ENCODE results near the gene SLC18A3.

Gene SLC18A3

DNA sequence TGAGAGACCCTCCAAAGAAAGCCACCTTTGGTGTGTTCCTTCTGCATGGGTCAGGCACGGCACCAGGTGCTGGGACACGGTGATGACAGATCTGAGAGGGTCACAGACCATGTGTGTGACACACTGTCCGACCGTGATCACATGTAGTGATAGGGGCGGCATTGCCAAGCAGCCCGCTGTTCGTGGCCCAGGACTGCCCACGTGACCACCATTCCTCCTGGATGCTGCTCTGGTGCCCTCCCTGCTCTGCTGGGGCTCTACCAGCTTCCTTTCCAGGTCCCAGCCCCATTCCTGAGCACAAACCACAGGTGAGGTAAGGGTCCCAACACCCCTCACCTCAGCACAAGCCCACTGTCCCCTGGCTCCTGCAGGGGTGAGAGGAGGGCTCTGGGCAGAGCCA is 10.1 kb upstream of the SLC18A3 start:
- Histone ChIP-seq H3K36me3 (ENCODE audit: control insufficient read depth, low read length) (no peaks in the 10 kb centered on the region), H3K27ac (ENCODE audit: low read depth, low read length) (no peak overlapping the region), H3K27me3 (ENCODE audit: control insufficient read depth, low read length) (peaks cover 4% of the 10 kb centered on the region; the same call in 1 of the 2 replicates), H3F3A (ENCODE audit: control insufficient read depth, insufficient read depth) (no peaks in the 10 kb centered on the region), H3K9me2 (replicated peaks; ENCODE audit: control insufficient read depth, low read length) (no peaks in the 10 kb centered on the region), H3K9me3 (ENCODE audit: control insufficient read depth, insufficient read depth, low read length) (no peaks in the 10 kb centered on the region), H3K79me2 (ENCODE audit: control insufficient read depth, low read length) (no peaks in the 10 kb centered on the region), H4K20me1 (ENCODE audit: control insufficient read depth, insufficient read depth, low read depth, low read length) (no peaks in the 10 kb centered on the region), H3K4me3 (ENCODE audit: low read length) (no peak overlapping the region), H3K4me2 (ENCODE audit: low read length) (no peak overlapping the region), H3K4me1 (ENCODE audit: control insufficient read depth, low read length) (no peaks in the 10 kb centered on the region)
- TF ChIP-seq EZH2phosphoT487 (IDR thresholded peaks at IDR 0.05; ENCODE audit: borderline replicate concordance, low read length): no peak
- TF ChIP-seq, protein P1, sequence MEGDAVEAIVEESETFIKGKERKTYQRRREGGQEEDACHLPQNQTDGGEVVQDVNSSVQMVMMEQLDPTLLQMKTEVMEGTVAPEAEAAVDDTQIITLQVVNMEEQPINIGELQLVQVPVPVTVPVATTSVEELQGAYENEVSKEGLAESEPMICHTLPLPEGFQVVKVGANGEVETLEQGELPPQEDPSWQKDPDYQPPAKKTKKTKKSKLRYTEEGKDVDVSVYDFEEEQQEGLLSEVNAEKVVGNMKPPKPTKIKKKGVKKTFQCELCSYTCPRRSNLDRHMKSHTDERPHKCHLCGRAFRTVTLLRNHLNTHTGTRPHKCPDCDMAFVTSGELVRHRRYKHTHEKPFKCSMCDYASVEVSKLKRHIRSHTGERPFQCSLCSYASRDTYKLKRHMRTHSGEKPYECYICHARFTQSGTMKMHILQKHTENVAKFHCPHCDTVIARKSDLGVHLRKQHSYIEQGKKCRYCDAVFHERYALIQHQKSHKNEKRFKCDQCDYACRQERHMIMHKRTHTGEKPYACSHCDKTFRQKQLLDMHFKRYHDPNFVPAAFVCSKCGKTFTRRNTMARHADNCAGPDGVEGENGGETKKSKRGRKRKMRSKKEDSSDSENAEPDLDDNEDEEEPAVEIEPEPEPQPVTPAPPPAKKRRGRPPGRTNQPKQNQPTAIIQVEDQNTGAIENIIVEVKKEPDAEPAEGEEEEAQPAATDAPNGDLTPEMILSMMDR (IDR thresholded peaks at IDR 0.05; ENCODE audit: low read depth, low read length, poor library complexity, severe bottlenecking): no peak

DNA sequence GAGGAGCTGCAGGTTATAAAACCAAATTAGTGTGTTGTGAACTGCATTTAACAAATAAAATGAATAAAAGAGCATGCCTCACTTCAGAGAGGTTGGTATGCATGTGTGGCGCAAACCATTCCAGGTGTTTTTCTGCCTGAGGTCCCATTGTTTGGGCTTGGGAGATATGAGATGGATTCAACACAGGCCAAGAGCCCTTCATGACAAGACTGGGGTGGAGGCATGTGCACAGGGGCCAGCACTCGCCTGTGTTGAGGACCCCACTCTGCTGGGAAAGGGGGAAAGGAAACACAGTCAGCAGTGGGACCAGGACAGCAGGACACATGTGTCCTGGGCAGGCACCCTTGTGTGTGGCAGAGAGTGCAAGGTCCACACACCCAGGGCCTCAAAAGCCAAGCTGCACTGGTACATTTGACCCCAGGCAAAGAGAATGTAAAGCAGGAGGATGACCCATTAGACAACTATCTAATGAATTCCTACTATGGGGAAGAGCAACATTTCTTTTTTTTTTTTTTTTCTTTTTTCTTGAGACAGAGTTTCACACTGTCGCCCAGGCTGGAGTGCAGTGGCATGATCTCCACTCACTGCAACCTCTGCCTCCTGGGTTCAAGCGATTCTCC is 9.2 kb upstream of the SLC18A3 start:
- H3K4me2 ChIP-seq (ENCODE audit: low read length): no peak overlapping the region
- TF ChIP-seq EZH2phosphoT487 (IDR thresholded peaks at IDR 0.05; ENCODE audit: borderline replicate concordance, low read length): no peak
- TF ChIP-seq, protein P1 (IDR thresholded peaks at IDR 0.05; ENCODE audit: low read depth, low read length, poor library complexity, severe bottlenecking): no peak
- H3K27me3 ChIP-seq (ENCODE audit: control insufficient read depth, low read length): peaks cover 4% of the 10 kb centered on the region; the same call in 1 of the 2 replicates

DNA sequence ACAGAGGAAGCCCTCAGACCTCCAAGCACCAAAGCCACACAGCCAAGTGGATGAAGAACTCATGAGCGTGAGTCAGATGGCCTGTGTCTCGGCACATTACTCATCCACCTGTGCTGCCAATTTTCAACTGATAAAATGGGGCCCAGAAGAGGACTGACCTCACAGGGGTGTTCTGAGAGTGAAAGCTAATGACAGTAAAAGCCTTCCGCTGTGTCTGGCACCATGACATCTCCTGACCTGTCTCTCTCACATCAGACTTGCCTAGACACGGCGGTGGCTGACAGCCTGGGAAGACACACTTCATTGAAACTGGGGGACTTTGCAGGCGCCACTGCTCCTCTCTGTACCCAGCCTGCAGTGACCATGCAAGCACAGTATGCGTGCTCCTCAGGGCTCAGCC is 8.3 kb upstream of the SLC18A3 start:
- Histone ChIP-seq H3K27ac (ENCODE audit: low read depth, low read length) (no peak overlapping the region), H3K79me2 (ENCODE audit: control insufficient read depth, low read length) (no peaks in the 10 kb centered on the region), H3K27me3 (ENCODE audit: control insufficient read depth, low read length) (peaks cover 4% of the 10 kb centered on the region; the same call in 1 of the 2 replicates), H4K20me1 (ENCODE audit: control insufficient read depth, insufficient read depth, low read depth, low read length) (no peaks in the 10 kb centered on the region), H3K36me3 (ENCODE audit: control insufficient read depth, low read length) (no peaks in the 10 kb centered on the region), H3F3A (ENCODE audit: control insufficient read depth, insufficient read depth) (no peaks in the 10 kb centered on the region), H3K4me2 (ENCODE audit: low read length) (no peak overlapping the region), H3K4me1 (ENCODE audit: control insufficient read depth, low read length) (no peaks in the 10 kb centered on the region), H3K9me3 (ENCODE audit: control insufficient read depth, insufficient read depth, low read length) (no peaks in the 10 kb centered on the region), H3K4me3 (ENCODE audit: low read length) (no peak overlapping the region), H3K9me2 (replicated peaks; ENCODE audit: control insufficient read depth, low read length) (no peaks in the 10 kb centered on the region)
- TF ChIP-seq EZH2phosphoT487 (IDR thresholded peaks at IDR 0.05; ENCODE audit: borderline replicate concordance, low read length): no peak
- TF ChIP-seq, protein P1 (IDR thresholded peaks at IDR 0.05; ENCODE audit: low read depth, low read length, poor library complexity, severe bottlenecking): no peak

More for the DNA sequence above, 9.2 kb upstream of the SLC18A3 start:
- Histone ChIP-seq H3K27ac (ENCODE audit: low read depth, low read length) (no peak overlapping the region), H3K4me3 (ENCODE audit: low read length) (no peak overlapping the region), H3K79me2 (ENCODE audit: control insufficient read depth, low read length) (no peaks in the 10 kb centered on the region), H3K9me2 (replicated peaks; ENCODE audit: control insufficient read depth, low read length) (no peaks in the 10 kb centered on the region), H3K36me3 (ENCODE audit: control insufficient read depth, low read length) (no peaks in the 10 kb centered on the region), H4K20me1 (ENCODE audit: control insufficient read depth, insufficient read depth, low read depth, low read length) (no peaks in the 10 kb centered on the region), H3K4me1 (ENCODE audit: control insufficient read depth, low read length) (no peaks in the 10 kb centered on the region), H3F3A (ENCODE audit: control insufficient read depth, insufficient read depth) (no peaks in the 10 kb centered on the region), H3K9me3 (ENCODE audit: control insufficient read depth, insufficient read depth, low read length) (no peaks in the 10 kb centered on the region)

Data from DOHH2 (cell line).